HG03521 (cell line): ENCODE measurements around the gene ALDH3B2.

ENCODE experiments used
- ATAC-seq: cut with Tn5 transposase; IDR thresholded peaks from one replicate; pipeline ENCODE4 v1.9.1; 2021; ENCODE audit warnings: mild to moderate bottlenecking, moderate library complexity; ENCODE audit not compliant: unreplicated experiment

ALDH3B2 gene

GRCh38 chr11:67615728-67616430 is 58.5 kb downstream of the ALDH3B2 start:
- ATAC-seq = no peak

GRCh38 chr11:67614730-67615714 is 59.4 kb downstream of the ALDH3B2 start:
- ATAC-seq = no peak

GRCh38 chr11:67613960-67614715 is 60.3 kb downstream of the ALDH3B2 start:
- ATAC-seq = peak; percentile 71

GRCh38 chr11:67613313-67613959 is 61.0 kb downstream of the ALDH3B2 start:
- ATAC-seq = no peak

- ATAC-seq = no peak
These were observed 61.7 kb downstream of the ALDH3B2 start for GRCh38 chr11:67612751-67613150.
